Diencephalon (tissue), 1 donor: ENCODE results near the gene RHOT2. TPM values are rescaled to one million over a fixed set of nuclear protein-coding genes. Genes with fewer than 3 reads are reported as not detected.

ENCODE experiments used
- total RNA-seq: library from RNA; depleted of rRNA; stranded (reverse); fragments of >200 nt; gene quantifications from one replicate; pipeline ENCODE4 v1.2.3, GENCODE V29; 2014

The RHOT2 gene
- 33.7 TPM for total RNA-seq

DNA sequence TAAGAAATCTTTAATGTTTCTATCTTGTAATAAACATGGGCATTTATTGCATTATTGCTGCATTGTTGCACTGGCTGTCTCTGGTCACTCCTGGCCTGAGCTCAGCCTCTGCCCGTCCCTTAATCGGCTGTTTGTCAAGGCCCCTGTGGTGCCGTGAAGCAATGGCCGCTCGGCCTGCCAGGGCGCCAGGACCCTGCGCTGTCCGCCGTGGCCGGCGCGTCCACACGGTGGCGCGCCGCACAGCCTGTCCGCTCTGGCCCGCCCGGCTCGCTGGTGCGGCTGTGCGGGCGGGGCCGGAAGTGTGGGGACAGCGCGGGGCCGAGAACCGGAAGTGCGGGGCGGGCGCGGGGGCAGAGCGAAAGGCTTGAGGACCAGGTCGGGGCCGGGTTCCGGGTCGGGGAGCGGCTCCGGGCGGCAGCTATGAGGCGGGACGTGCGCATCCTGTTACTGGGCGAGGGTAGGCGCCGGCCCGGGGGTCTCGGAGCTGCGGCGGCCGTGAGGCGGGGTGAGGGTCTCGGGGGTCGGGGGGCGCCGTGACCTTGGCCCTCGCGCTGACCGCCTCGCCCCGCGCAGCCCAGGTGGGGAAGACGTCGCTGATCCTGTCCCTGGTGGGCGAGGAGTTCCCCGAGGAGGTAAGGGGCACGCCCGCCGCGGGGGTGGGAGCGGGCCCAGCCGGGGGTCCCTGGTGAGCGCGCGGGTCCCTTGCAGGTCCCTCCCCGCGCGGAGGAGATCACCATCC is at the start of gene RHOT2:
RHOT2 (plus strand) TSS at position 353 of the 739 bp plus-strand sequence; CDS start at position 421, 68 bp downstream.

DNA sequence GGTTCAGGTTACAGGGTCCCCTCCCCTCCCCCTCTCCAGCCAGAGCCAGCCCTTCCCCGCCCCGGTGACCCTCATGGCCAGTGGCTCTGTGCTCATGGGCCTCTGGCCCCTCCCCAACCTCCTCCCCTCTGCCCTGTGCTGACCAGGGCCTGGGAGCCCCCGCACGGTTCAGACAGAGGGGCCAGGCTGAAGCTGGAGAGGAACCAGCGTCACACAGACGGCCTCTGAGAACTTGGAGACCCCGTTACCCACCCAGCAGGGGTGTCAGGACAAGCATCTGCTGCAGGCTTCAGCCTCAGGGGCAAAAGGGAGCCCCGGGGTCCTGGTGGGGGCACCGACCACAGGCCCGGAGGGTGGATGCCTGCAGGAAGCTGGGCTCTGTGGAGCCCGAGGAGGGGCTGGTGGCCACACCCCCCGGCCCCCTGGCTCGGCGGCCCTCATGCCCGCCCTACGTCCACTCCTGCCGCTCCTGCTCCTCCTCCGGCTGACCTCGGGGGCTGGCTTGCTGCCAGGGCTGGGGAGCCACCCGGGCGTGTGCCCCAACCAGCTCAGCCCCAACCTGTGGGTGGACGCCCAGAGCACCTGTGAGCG is 37.0 kb upstream of the RHOT2 start, which contains the start of gene WFIKKN1:
WFIKKN1 (plus strand) TSS at position 171 of the 591 bp plus-strand sequence; CDS start at position 440, 269 bp downstream.

DNA sequence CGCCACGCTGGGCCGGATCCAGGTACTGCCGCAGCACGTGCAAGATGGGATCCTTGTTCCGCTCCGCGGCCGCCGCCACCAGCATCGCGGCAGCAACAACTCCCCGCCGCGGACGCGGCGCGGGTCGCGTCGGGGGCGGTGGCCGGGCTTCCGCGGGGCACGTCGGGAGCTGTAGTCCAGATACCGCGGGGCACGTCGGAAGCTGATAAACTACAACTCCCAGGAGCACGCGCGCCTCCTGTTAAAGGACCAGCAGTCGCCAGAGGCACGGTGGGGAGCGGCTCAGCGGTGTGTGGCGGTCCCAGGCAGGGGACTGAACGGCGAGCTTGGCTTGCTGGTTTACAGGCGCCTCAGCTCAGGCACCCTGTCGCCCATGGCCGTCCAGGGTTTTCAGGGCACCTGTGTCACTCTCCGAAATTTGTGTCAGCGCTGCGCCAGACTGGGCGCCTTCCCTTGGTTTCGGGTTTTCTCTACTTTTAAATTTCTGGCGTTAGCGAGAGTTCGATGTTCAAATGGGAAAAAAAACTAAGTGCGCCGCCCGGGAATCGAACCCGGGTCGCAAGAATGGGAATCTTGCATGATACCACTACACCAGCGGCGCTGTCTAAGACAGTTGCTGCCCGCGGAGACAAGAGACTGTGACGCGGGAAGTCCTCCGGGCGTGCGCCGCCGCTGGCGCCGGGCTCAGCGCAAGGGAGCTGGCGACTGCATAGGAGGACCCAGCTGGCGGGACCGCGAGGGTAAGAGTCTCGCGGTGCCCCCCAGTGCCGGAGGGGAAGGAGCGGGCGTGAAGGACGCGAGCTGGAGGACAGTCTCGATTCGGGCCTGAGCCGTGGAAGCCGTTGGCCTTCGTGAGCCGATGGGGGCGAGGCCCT is 31.5 kb upstream of the RHOT2 start, which contains the start of gene METTL26:
METTL26 (minus strand) TSS at position 100 of the 875 bp plus-strand sequence; CDS start at position 85, 15 bp downstream.

GRCh38 chr16:641326-642188 is 26.4 kb upstream of the RHOT2 start, which contains the start of gene MCRIP2:
Gene MCRIP2, plus strand, starts transcription at chr16:641828. Its CDS starts 164 bp downstream, at chr16:641992.

DNA sequence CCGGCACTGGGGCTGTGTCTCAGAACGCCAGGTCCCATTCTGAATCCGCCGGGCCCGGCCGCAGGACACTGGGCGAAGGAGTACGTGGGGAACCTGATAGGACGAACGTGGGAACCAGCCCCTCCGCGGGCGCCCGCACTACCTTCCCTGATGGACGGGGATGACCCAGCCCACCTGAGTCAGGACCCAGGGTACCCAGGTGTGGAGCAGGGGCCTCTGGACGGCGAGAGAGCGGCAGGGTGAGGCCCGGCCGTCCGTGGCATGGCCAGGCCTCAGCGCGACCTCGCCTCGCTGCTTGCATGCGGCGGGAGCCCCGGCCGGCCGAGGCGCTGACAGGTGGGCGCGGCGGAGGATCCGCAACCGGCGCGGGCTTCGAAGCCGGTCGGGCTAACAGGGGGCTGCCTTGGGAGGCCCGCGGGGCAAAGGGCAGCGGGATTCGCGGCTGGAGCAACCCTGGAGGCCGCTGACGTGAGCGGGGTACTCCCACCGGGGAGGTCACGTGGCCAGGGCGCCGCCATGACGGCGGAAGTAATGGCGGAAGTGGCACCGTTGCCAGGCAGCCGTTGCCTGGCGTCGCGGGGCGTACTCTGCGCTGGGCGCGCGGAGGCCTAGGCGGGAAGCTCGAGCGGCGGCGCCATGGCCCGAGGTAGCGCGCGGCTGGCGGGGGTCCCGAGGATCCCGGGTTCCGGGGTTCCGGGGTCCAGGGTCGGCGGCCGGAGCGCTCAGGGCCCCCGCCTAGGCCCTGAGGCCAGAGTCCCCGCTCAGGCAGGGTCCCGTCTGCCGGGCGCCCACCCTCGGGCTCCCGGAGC is 18.9 kb upstream of the RHOT2 start, which contains the start of gene WDR90:
WDR90 (plus strand) TSS at position 585 of the 809 bp plus-strand sequence; CDS start at position 637, 52 bp downstream.

GRCh38 chr16:674968-675883 is 7.3 kb downstream of the RHOT2 start, which contains the start of gene RHBDL1:
Gene RHBDL1, plus strand, starts transcription at chr16:675671. Its CDS starts 120 bp downstream, at chr16:675791.

GRCh38 chr16:679814-680624 is 12.1 kb downstream of the RHOT2 start, which contains the start of gene STUB1:
Gene STUB1, plus strand, starts transcription at chr16:680410. Its CDS starts 116 bp downstream, at chr16:680526.

GRCh38 chr16:684071-684794 is 16.3 kb downstream of the RHOT2 start, which contains the start of gene JMJD8:
Gene JMJD8, minus strand, starts transcription at chr16:684334. Its CDS starts 15 bp downstream, at chr16:684319.

GRCh38 chr16:705431-706188 is 37.7 kb downstream of the RHOT2 start, which contains the start of gene FBXL16:
Gene FBXL16, minus strand, starts transcription at chr16:705801. Its CDS starts 8,396 bp downstream, at chr16:697405.

DNA sequence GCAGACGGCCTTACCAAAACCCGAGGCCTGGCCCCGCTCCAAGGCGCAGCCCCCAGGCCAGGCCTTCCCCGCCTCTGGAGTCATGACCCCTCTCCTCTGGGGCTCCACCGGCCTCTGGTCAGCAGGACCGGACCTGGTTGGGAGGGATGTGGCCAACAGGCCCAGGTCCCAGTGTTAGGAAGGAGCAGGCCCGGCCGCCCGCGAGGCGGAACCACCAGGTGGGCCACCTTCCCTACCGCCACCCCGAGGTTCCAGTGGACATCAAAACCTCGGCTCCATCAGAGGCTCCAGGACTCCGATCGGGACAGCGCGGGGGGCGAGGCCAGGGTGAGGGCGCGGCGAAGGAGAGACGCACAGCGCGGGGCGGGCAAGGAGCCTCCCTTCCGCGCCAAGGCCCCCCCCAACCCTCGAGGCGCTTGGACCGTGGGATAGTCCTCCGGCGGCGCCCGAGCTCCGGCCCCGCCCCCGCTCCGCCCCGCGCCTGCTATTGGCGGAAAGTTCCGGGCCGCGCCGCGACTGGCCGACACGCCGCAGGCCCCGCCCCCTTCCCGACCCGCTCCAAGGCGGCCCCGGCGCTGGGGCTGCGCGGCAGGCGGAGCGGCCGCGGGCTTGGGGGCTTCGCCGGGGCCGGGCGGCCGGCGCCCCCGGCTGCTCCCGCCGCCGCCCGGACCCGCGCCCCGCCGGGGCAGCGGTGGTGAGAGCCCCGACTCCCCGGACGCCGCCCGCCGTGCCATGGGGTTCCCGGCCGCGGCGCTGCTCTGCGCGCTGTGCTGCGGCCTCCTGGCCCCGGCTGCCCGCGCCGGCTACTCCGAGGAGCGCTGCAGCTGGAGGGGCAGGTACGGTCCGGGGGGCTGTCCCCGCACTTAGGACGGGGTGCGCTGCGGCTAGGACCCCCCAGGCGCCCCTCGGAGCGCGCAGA is 46.9 kb downstream of the RHOT2 start, which contains the start of gene METRN:
METRN (plus strand) TSS at position 561 of the 919 bp plus-strand sequence; CDS start at position 733, 172 bp downstream.

GRCh38 chr16:720990-721764 is 53.2 kb downstream of the RHOT2 start, which contains the start of gene ANTKMT:
Gene ANTKMT, plus strand, starts transcription at chr16:721146. Its CDS starts 129 bp downstream, at chr16:721275.

